HepG2 (cell line): ENCODE measurements around the gene PNO1.

Experiments used
- BRD4 ChIP-seq: sonication (generic); formaldehyde crosslinking; IDR thresholded peaks from 2 replicates; pipeline ENCODE4 v1.4.0; 2020; ENCODE audit warnings: missing genetic modification reagents
- CTCF ChIP-seq: sonication (generic); formaldehyde crosslinking; IDR thresholded peaks from 2 replicates; pipeline ENCODE4 v1.5.0; 2020; ENCODE audit warnings: mild to moderate bottlenecking, missing genetic modification reagents, moderate library complexity
- DR1 ChIP-seq: sonication (generic); formaldehyde crosslinking; IDR thresholded peaks from 2 replicates; pipeline ENCODE4 v1.8.0; 2021; ENCODE audit warnings: mild to moderate bottlenecking, missing genetic modification reagents, inconsistent platforms
- HDAC2 ChIP-seq: sonication (generic); formaldehyde crosslinking; IDR thresholded peaks from 2 replicates; pipeline ENCODE4 v1.4.0; 2020; ENCODE audit warnings: missing genetic modification reagents
- HMGXB4 ChIP-seq, 2 experiments: sonication (generic) in 1 of 2; formaldehyde crosslinking in 1 of 2; IDR thresholded peaks; 2 replicates each; pipeline versions ENCODE4 v1.4.0 to v1.6.1; 2018 to 2020; ENCODE audit warnings: missing genetic modification reagents in 2 of 2, borderline replicate concordance in 1 of 2, low read depth in 1 of 2, mild to moderate bottlenecking in 1 of 2, missing biosample characterization in 1 of 2
- NFE2 ChIP-seq: sonication (generic); formaldehyde crosslinking; IDR thresholded peaks from 2 replicates; pipeline ENCODE4 v1.4.0; 2020; ENCODE audit warnings: missing genetic modification reagents
- POLR2A ChIP-seq, 2 experiments: IDR thresholded peaks; 2 replicates each; pipeline ENCODE4 v1.6.1; 2011; ENCODE audit warnings: low read depth in 2 of 2, low read length in 2 of 2, mild to moderate bottlenecking in 1 of 2, moderate library complexity in 1 of 2; ENCODE audit not compliant: insufficient read depth in 1 of 2
- PRDM10 ChIP-seq: sonication (generic); formaldehyde crosslinking; IDR thresholded peaks from 2 replicates; pipeline ENCODE4 v1.4.0; 2020; ENCODE audit warnings: low read depth, missing genetic modification reagents
- ZNF274 ChIP-seq: sonication (generic); formaldehyde crosslinking; IDR thresholded peaks from 2 replicates; pipeline ENCODE4 v1.5.1; 2020; ENCODE audit warnings: mild to moderate bottlenecking, missing genetic modification reagents
- ZNF770 ChIP-seq: sonication (generic); formaldehyde crosslinking; IDR thresholded peaks from 2 replicates; pipeline ENCODE4 v1.5.0; 2020; ENCODE audit warnings: mild to moderate bottlenecking, missing genetic modification reagents

- TF ChIP-seq HMGXB4 (CRISPR knock-in tag; IDR thresholded peaks at IDR 0.05; ENCODE audit: borderline replicate concordance in 1 of 2, low read depth in 1 of 2) (no peak), ZNF770 (CRISPR knock-in tag) (no peak), PRDM10 (no peak), HDAC2 (CRISPR knock-in tag) (no peak), BRD4 (CRISPR knock-in tag) (no peak), CTCF (CRISPR knock-in tag) (no peak), DR1 (CRISPR knock-in tag) (no peak), POLR2A (IDR thresholded peaks at IDR 0.05; ENCODE audit: insufficient read depth in 1 of 2, low read depth in 2 of 2, low read length in 2 of 2) (no peak), NFE2 (CRISPR knock-in tag) (no peak), ZNF274 (CRISPR knock-in tag) (no peak)
Observed at GRCh38 chr2:68124321-68124720, 33.4 kb upstream of the PNO1 start.
